ENCODE results near the gene ECSIT.
A peak's percentile ranks its signal among the peaks of the same experiment; 100 is the strongest.

ECSIT gene

GRCh38 chr19:11507370-11508078 is 21.4 kb downstream of the ECSIT start:
- DNase-seq = no peak
- intact Hi-C loops (cut with DNase I) = loop anchor here (5.0 kb wide), 1 partner anchor 50 kb away; the partner anchor contains the start of gene ELOF1

GRCh38 chr19:11506967-11507366 is 22.0 kb downstream of the ECSIT start:
- DNase-seq = no peak
- intact Hi-C loops (cut with DNase I) = loop anchor here (5.0 kb wide), 1 partner anchor 50 kb away; the partner anchor contains the start of gene ELOF1

GRCh38 chr19:11506101-11506555 is 22.8 kb downstream of the ECSIT start:
- DNase-seq = peak in 5 of 42 donors; percentile 9 to 46 (median 30)
- intact Hi-C loops (cut with DNase I) = loop anchor here (5.0 kb wide), 1 partner anchor 51 kb away; the partner anchor contains the start of gene ELOF1

DNA sequence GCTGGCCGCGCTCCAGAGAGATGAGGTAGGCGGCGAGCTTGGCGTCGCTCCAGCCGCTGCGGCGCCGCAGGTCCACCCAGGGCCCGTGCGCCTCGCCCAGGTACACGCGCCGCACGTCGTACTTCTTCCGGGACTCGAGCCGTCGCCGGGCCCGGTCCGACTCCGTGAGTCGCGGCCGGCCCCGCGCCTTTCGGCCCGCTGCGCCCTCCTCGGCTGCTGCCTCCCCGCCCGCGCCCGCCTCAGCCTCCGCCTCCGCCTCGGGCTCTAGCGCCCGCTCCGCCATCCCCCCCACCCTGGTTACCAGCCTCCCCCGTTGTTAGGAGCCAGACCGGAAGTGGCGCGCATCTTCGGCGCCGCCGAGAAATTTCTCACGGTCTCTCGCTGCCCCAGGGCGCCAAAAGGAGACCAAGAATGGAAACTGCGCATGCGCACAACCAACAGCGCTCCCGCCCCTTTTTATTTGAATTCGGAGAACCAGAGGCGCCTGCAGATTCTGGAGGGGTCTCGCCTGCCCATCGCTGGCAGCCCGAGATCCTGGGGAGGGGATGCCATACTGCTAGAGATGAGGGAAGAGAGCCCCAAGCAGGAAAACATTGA is 23.3 kb downstream of the ECSIT start, which contains the start of gene ZNF653:
Gene ZNF653 (minus strand): TSS at position 336 of the 597 bp plus-strand sequence. CDS start 53 bp downstream, at position 283.
- intact Hi-C loops (cut with DNase I) = loop anchor here (5.0 kb wide), 1 partner anchor 52 kb away; the partner anchor contains the start of gene ELOF1
- DNase-seq = peak; percentile 80 to 96 (median 90)

DNA sequence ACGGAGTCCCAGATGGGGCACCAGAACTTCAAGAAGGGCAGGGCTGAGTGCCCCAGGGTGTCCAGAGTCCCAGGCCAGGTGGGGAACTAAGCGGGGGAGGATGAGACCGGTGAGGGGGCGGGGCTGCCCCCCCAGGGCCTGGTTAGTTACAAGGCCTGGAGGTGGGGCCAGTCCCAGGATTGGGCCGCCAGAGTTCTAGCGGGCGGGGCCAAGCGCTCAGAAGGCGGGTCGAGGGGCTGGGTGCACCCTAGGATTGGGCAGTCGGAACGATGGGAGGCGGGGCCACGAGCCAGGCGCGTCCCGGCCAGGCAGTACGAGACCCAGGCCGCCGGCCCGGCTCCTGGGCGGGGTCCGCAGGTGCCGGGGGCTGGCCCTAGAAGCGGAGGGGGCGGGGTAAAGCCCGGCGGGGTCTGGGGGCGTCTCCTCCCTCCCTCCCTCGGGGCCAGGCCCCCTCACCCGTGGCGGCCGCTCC is 23.9 kb downstream of the ECSIT start:
- peak; percentile 91 to 99 (median 97) for DNase-seq
- intact Hi-C loops (cut with DNase I) = loop anchor here (5.0 kb wide), 1 partner anchor 52 kb away; the partner anchor contains the start of gene ELOF1

DNA sequence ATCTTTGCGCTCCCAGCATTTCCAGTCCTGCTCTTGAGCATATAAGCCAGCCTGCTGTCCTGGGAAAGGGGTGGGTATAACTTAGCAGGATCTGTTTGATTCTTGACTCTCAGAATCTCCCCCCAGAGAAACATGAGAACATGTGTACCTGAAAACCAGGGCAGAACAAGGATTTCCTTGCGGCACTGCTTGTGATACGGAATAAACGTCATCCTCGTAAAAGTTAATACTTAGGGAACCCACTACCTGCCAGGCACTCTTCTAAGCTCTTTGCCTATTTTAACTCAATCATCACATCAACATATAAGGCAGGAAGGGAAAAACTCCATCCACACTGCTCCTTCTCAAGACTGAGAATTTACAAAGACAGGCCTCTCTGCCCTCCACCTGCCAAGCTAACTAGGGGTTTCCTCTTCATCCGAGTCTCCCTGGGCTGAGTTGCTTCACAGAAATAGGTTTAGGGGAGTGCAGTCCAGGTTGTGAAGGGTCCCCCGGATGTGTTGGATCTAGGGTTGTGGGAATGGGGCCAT is 24.4 kb downstream of the ECSIT start:
- intact Hi-C loops (cut with DNase I) = loop anchor here (5.0 kb wide), 1 partner anchor 53 kb away; the partner anchor contains the start of gene ELOF1
- no peak for DNase-seq

DNA sequence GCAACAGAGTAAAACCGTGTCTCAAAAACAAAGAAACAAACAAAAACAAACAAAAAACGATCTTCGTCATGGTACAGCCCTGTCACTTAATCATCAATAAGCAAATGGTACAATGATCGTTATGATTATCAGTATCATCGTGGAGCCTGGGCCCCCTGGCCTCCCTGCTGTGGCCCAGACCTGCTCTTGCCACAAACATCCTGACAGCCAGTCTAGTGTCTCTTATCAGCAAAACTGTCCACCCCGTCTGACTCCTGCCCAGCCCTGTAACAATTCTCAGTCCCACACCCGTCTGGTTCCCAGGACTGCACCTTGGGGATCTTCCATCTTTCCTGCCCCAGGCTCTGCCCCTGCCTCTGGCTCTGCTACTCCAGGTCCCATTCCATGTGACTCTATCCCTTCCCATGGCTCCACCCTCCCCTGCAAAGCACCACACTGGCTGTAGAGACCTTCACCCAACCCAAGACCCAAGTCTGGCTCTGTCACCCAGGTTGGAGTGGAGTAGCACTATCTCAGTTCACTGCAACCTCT is 29.0 kb downstream of the ECSIT start:
- intact Hi-C loops (cut with DNase I) = no loop called here
- no peak for DNase-seq

DNA sequence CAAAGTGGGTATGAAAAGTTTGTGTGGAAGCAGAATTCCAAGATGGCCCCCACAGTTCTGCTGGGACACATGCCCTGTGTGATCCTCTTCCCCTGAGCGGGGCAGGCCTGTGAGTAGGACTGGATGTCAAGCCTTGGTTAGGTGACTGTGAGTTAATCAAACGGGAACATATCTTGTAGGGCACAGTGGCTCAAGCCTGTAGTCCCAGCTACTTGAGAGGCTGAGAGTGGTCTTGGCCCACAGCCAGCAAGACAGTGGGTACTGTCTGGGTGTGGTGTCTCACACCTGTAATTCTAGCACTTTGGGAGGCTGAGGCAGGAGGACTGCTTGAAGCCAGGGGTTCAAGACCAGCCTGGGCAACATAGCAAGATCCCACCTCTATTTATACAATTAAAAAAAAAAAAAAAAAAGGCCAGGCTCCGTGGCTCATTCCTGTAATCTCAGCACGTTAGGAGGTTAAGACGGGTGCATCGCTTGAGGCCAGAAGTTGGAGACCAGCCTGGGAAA is 29.7 kb downstream of the ECSIT start:
- intact Hi-C loops (cut with DNase I) = no loop called here
- DNase-seq = no peak

DNA sequence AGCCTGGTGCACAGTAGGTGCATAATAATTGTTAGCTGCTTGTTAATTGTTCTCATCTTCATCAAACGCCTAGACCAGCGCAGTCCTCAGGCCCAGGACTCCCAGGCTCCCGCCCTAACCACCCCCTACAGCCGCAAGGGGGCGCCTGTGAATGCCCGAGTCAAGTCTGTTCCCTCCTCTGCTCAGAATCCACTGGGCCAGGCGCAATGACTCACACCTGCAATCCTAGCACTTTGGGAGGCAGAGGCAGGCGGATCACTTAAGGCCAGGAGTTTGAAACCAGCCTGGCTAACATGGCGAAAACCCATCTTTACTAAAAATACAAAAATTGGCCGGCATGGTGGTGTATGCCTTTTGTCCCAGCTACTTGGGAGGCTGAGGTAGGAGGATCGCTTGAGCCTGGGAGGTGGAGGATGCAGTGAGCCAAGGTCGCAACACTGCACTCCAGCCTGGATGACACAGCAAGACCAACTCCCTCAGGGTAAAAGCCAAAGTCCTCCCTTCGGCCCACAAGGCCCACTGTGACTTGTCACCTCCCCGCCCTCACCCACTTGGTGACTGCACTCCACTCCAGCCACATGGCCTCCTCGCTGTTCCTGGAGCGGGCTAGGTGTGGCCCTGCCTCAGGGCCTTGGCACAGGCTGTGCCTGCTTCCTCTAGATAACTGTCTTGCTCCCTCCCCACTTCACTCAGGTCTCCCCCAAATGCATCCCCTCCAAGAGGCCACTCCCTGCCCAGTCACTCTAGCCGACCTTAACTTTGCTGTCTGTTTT is 32.4 kb downstream of the ECSIT start:
- DNase-seq = peak; percentile 30 to 83 (median 63)
- intact Hi-C loops (cut with DNase I) = no loop called here

- DNase-seq = no peak
- intact Hi-C loops (cut with DNase I) = no loop called here
These were observed 33.0 kb downstream of the ECSIT start for GRCh38 chr19:11495885-11496284.

DNA sequence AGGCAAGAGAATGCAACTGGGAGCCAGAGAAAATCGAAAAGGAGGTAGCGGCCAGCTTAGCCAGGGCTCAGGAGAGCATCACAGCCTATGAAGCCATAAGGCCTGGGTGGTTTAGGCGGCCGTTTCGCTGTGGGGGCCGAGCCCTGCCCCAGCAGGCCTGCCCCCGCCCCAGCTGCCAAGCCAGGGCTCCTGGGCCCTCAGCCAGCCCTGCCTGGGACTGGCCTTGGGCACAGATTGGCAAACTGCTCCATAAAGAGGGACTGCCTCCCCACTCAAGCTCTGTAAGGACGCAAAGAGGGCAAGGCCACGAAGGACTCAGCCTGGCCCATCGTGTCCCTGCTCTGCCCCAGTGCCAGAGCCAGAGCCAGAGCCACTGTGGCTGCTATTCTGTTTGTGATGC is 33.5 kb downstream of the ECSIT start:
- intact Hi-C loops (cut with DNase I) = no loop called here
- no peak for DNase-seq

- intact Hi-C loops (cut with DNase I) = no loop called here
These were observed 34.2 kb downstream of the ECSIT start for GRCh38 chr19:11494634-11495285.

DNA sequence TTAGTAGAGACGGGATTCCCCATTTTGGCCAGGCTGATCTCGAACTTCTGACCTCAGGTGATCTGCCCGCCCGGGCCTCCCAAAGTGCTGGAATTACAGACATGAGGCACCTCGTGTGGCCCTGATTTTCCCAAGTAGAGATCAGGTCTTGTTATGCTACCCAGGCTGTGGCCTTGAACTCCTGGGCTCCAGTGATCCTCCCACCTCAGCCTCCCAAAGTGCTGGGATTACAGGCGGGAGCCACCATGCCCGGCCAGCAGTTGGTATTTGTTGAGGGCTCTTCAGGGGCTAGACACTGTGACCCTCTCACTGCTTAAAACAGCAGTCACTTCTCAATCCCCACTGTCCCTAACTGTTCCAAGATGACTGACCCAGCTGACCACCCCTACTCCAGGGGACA is 39.6 kb downstream of the ECSIT start:
- intact Hi-C loops (cut with DNase I) = loop anchor here (10.0 kb wide), 1 partner anchor 195 kb away; the partner anchor contains the start of gene TSPAN16
- no peak for DNase-seq

More at GRCh38 chr19:11494634-11495285, 34.2 kb downstream of the ECSIT start:
- no peak for DNase-seq

GRCh38 chr19:11486661-11487503 is 42.1 kb downstream of the ECSIT start:
- no peak for DNase-seq
- intact Hi-C loops (cut with DNase I) = loop anchor here (10.0 kb wide), 1 partner anchor 192 kb away; the partner anchor contains the start of gene TSPAN16

GRCh38 chr19:11485245-11485837 is 43.6 kb downstream of the ECSIT start:
- intact Hi-C loops (cut with DNase I) = loop anchor here (10.0 kb wide), 1 partner anchor 191 kb away; the partner anchor contains the start of gene TSPAN16
- no peak for DNase-seq

GRCh38 chr19:11483366-11484111 is 45.4 kb downstream of the ECSIT start:
- intact Hi-C loops (cut with DNase I) = loop anchor here (5.0 to 10.0 kb wide), 3 partner anchors 36 to 189 kb away; partner anchors contain the start of genes SWSAP1 and TSPAN16
- no peak for DNase-seq

All from head of caudate nucleus (tissue), 42 donors.